ENCODE measurements around the gene BSX.

GRCh38 chr11:122977470-122978298, 4.0 kb downstream of the BSX start:
- TF ChIP-seq EZH2 (IDR thresholded peaks at IDR 0.05; ENCODE audit: insufficient read depth, low read length) (peak; percentile 89), CTCF (IDR thresholded peaks at IDR 0.05; ENCODE audit: insufficient read depth, low read depth, low read length) (no peak)
